HepG2 (cell line): Measurements from ENCODE around the gene KIRREL2. TPM values are rescaled to one million over a fixed set of nuclear protein-coding genes. Genes with fewer than 3 reads are reported as not detected.

Experiments
- BHLHE40 ChIP-seq: IDR thresholded peaks from 2 replicates; pipeline ENCODE4 v1.6.1; 2011; ENCODE audit warnings: low read length, improper control_type of control experiment
- CSRNP1 ChIP-seq: sonication (generic); formaldehyde crosslinking; IDR thresholded peaks from 2 replicates; pipeline ENCODE4 v1.8.1; 2023; ENCODE audit warnings: mild to moderate bottlenecking, missing genetic modification reagents
- CSRNP2 ChIP-seq: sonication (generic); formaldehyde crosslinking; conservative IDR thresholded peaks from 2 replicates; pipeline ENCODE4 v1.8.0; 2022; ENCODE audit warnings: low read depth, missing genetic modification reagents
- NFYC ChIP-seq: IDR thresholded peaks from 2 replicates; pipeline ENCODE4 v1.6.1; 2016; ENCODE audit warnings: missing genetic modification reagents, missing compliant biosample characterization
- NPAS2 ChIP-seq: sonication (generic); formaldehyde crosslinking; IDR thresholded peaks from 2 replicates; pipeline ENCODE4 v1.8.0; 2022; ENCODE audit warnings: mild to moderate bottlenecking, missing genetic modification reagents, borderline replicate concordance
- NRL ChIP-seq: sonication (generic); formaldehyde crosslinking; IDR thresholded peaks from 2 replicates; pipeline ENCODE4 v1.5.0; 2020; ENCODE audit warnings: missing genetic modification reagents, mild to moderate bottlenecking, moderate library complexity, borderline replicate concordance
- PHF21A ChIP-seq: sonication (generic); formaldehyde crosslinking; IDR thresholded peaks from 2 replicates; pipeline ENCODE4 v1.5.0; 2020; ENCODE audit warnings: mild to moderate bottlenecking, missing genetic modification reagents
- POLR2G ChIP-seq: fragments of 200-400 bp; formaldehyde crosslinking; IDR thresholded peaks from 2 replicates; pipeline ENCODE4 v1.6.1; 2018; ENCODE audit warnings: mild to moderate bottlenecking, low read depth, low read length, moderate library complexity
- XRCC5 ChIP-seq: fragments of 200-400 bp; formaldehyde crosslinking; optimal IDR thresholded peaks from 2 replicates; pipeline ENCODE3; 2017; ENCODE audit warnings: mild to moderate bottlenecking, low read length
- ZBTB20 ChIP-seq: sonication (generic); formaldehyde crosslinking; IDR thresholded peaks from 2 replicates; pipeline ENCODE4 v1.8.1; 2023; ENCODE audit warnings: missing genetic modification reagents, low read depth, mild to moderate bottlenecking, borderline replicate concordance
- ZBTB33 ChIP-seq: sonication (generic); formaldehyde crosslinking; IDR thresholded peaks from 2 replicates; pipeline ENCODE4 v1.4.0; 2020; ENCODE audit warnings: missing genetic modification reagents
- ZNF20 ChIP-seq: sonication (generic); formaldehyde crosslinking; IDR thresholded peaks from 2 replicates; pipeline ENCODE4 v1.4.0; 2020; ENCODE audit warnings: mild to moderate bottlenecking, moderate library complexity, missing genetic modification reagents
- ZNF292 ChIP-seq: sonication (generic); formaldehyde crosslinking; IDR thresholded peaks from 2 replicates; pipeline ENCODE4 v1.8.1; 2022; ENCODE audit warnings: mild to moderate bottlenecking, low read depth, missing genetic modification reagents, borderline replicate concordance
- ZNF574 ChIP-seq: sonication (generic); formaldehyde crosslinking; IDR thresholded peaks from 2 replicates; pipeline ENCODE4 v1.4.0; 2020; ENCODE audit warnings: missing genetic modification reagents
- ZNF629 ChIP-seq: sonication (generic); formaldehyde crosslinking; conservative IDR thresholded peaks from 2 replicates; pipeline ENCODE4 v1.5.0; 2020; ENCODE audit warnings: missing genetic modification reagents
- ZNF710 ChIP-seq: sonication (generic); formaldehyde crosslinking; IDR thresholded peaks from 2 replicates; pipeline ENCODE4 v1.5.0; 2020; ENCODE audit warnings: mild to moderate bottlenecking, missing genetic modification reagents, borderline replicate concordance
- ZNF777 ChIP-seq: sonication (generic); formaldehyde crosslinking; IDR thresholded peaks from 2 replicates; pipeline ENCODE4 v1.4.0; 2020; ENCODE audit warnings: missing genetic modification reagents
- polyA plus RNA-seq, 8 experiments: library from polyadenylated mRNA; depleted of rRNA in 3 of 8; stranded (reverse) in 7 of 8; unstranded in 1 of 8; fragments of >200 nt; fragmentation: Illumina TruSeq in 4 of 8; extraction: Trizol in 4 of 8; gene quantifications; 2 replicates each; pipeline versions ENCODE4 v1.2.1 to v1.2.3, GENCODE V29; 2011 to 2016; ENCODE audit warnings: low read depth in 4 of 8, missing spikeins in 1 of 8, mixed read lengths in 1 of 8; ENCODE audit not compliant: insufficient read depth in 1 of 8
- total RNA-seq, 5 experiments: library from RNA; depleted of rRNA; stranded (reverse); fragments of >200 nt; fragmentation: Illumina TruSeq; extraction: Trizol; gene quantifications; 2 replicates each; pipeline ENCODE4 v1.2.3, GENCODE V29; 2016; ENCODE audit warnings: low read depth in 1 of 5

Gene KIRREL2
- total and polyA plus RNA-seq, 2 of the 13 experiments (the other 11 are each of a cell fraction or from before 2014, with no cell fraction given) = 0.18 to 2.4 TPM

- TF ChIP-seq ZNF777 = peak; percentile 96
- TF ChIP-seq ZNF292 (CRISPR knock-in tag) = 0 out of 2 replicates have a peak, but pooled peaks have one; percentile 32
- TF ChIP-seq BHLHE40 = no peak
- peak; percentile 47 for TF ChIP-seq XRCC5
- TF ChIP-seq CSRNP1 (CRISPR knock-in tag) = 0 out of 2 replicates have a peak, but pooled peaks have one; percentile 38
- TF ChIP-seq NRL (CRISPR knock-in tag) = 0 out of 2 replicates have a peak, but pooled peaks have one; percentile 28
- no peak for TF ChIP-seq ZNF629 (CRISPR knock-in tag)
- TF ChIP-seq CSRNP2 (CRISPR knock-in tag) = no peak
- TF ChIP-seq ZBTB33 (CRISPR knock-in tag) = no peak
- peak; percentile 13; the same call in 1 of the 2 replicates for TF ChIP-seq ZNF574 (CRISPR knock-in tag)
- peak; percentile 54; the same call in 1 of the 2 replicates for TF ChIP-seq POLR2G
- TF ChIP-seq ZNF710 = peak; percentile 32; the same call in 1 of the 2 replicates
- no peak for TF ChIP-seq ZNF20
- no peak for TF ChIP-seq NPAS2 (CRISPR knock-in tag)
- TF ChIP-seq NFYC (CRISPR knock-in tag) = 0 out of 2 replicates have a peak, but pooled peaks have one; percentile 17
- TF ChIP-seq ZBTB20 = 0 out of 2 replicates have a peak, but pooled peaks have one; percentile 27
- TF ChIP-seq PHF21A = peak; percentile 81
Measured at GRCh38 chr19:35860818-35861639, 4.3 kb downstream of the KIRREL2 start (continued).
